T follicular helper cell (primary cell): ENCODE measurements around the gene MARK3.

ENCODE experiments used
- DNase-seq: peaks from one replicate; pipeline ENCODE4 v3.0.0-alpha.2; 2020; ENCODE audit warnings: low read depth

Gene MARK3

GRCh38 chr14:103548463-103549351, 163.5 kb downstream of the MARK3 start:
- DNase-seq: no peak

DNA sequence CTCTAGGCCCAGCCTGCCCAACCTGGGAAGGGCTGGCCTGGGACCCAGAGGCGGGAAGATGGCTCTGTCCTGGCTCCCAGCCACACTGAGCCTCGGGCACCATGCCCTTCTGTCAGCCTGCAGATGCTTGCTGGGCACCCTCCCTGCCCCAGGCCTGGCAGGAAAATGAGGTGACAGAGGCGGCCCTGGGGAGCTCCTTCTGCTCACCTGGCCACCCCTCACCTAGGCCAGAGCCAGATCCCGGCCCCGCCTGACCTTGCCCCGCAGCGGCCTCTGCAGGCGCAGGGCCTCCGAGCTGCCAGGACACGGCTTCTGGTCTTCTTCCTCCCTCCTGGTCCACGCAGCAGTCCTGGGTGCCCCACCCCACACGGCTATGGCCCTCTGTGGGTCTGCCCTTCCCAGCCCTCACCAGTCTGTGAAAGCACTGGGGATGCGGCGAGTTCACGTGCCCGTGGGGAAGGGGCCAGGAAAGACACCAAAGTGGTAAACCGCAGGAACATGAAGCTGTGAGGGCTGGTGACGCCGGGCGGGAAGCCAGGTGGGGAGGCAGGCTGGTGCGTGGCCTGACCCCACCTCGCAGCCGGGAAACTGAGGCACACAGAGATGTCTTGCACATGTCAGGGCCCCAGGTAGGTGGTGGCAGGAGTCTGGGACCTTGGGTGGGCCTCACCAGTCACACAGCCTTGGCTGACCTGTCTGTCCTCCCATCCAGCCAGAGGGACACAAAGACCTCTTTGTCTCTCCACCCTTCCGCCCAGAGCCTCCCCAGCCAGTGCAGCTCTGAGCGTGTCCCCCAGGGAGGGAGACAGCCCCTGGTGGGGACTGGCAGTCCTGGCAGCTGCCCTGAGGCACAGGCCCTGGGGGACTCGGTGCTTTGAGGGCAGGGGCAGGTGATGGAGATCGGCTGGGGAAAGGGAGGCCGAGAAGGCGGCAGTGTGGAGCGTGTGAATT, 164.4 kb downstream of the MARK3 start:
- no peak for DNase-seq

DNA sequence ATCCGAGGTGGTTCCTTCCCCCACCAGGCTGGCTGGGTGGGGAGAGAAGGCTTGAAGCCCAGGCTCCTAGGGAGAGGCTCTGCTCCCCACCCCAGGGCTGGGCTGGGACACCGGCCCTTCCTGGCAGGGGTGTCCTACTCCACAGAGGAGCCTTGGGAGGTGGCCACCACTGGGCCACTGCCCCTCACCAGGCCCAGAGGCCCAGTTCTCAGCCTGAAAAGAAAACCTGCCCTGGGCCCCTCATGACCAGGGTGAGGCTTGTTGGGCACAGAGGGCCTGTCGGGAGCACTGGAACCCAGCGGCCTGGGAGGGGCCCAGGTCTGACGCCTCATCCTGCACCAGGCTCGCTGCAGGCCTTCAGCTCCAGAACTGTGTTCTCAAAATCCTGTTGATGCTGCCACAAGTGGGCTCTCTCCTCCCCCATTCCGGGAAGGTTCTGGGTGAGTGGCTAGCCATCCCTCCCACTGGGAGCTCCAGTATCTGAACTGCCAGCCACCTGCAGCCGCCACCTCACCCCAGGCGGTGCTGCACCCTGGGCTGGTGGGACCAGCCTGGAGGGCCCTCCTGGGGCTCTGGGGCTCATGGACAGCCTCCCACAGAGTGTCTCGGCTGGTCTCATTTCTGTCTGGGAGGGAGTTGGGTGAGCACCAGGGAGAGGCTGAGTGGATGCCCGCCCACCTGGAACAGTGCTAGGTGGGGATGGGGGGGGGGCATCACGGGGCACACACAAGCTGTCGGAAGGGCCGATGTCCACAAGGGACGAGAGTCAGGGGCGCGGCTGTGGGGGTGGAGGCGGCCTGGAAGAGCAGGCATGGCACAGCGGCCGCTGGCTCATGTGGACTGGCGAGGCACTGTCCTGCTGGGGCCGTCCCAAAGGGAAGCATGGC, 165.5 kb downstream of the MARK3 start:
- DNase-seq: no peak

- no peak for DNase-seq
Observed at GRCh38 chr14:103551338-103551762, 166.1 kb downstream of the MARK3 start.

DNA sequence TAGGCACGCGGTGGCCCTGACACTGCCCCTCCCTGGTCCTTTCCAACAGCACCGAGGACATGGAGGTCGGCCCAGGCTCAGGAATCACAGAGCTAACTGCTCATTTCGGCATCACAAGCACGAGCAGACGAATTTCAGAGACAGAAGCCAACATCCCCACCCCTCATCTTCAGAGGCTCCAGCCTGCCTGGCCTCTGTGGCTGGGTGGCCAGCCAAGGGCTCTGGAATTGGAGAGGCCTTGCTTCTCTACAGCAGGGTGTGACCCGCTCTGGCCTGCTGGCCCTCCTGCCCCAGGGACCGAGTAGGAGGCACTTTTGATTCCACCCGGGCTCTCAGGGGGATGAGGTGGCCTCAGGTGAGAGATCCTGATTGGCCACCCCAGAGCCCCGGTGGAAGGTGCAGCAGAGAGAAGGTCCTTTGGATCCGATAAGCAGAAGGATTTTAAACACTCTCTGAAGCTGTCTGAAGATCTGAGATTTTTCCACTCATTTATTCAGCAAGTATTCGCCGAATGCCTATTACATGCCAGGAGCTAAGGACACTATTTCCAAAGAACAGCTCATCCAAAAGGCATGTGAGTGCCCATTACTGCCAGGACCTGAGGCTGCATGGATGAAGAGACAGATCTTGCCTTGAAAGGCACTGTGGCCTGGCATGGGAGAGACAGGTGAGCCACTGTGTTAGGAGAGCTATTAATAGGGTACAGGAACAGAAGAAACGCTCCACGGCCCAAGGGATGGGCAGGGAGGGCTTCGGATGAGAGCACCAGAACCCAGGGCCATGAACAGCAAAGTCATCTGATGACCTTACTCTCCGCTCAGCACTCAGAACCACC, 167.0 kb downstream of the MARK3 start:
- no peak for DNase-seq

GRCh38 chr14:103552846-103553210, 167.6 kb downstream of the MARK3 start:
- no peak for DNase-seq
